Pancreas (tissue), 10 donors: ENCODE data around the gene SORCS2. TPM values are rescaled to one million over a fixed set of nuclear protein-coding genes. Genes with fewer than 3 reads are reported as not detected.
A peak's percentile ranks its signal among the peaks of the same experiment; 100 is the strongest.

Source experiments
- ATAC-seq, 4 donors: fragments of 200-7000 bp; cut with Tn5 transposase; one replicate each; pipeline versions ENCODE4 v1.8.0 to v1.9.1; 2020; ENCODE audit warnings: mild to moderate bottlenecking in 4 of 4, moderate library complexity in 4 of 4
- DNase-seq, 6 donors: peaks; one replicate each; pipeline ENCODE4 v3.0.0-alpha.2; 2020
- FAIRE-seq: peaks from 2 replicates; lab custom pipeline; 2012; peaks lifted over from hg19 to GRCh38; lab: Jason Lieb, UNC
- H3K27ac ChIP-seq, 4 donors: fragments of 200-600 bp; sonication (generic); 1 replicate in 3 of 4; 2 replicates in 1 of 4; pipeline versions ENCODE4 v1.5.0 to v1.8.0; 2020
- H3K27me3 ChIP-seq, 4 donors: fragments of 200-600 bp; one replicate each; pipeline ENCODE4 v1.8.0; 2021
- H3K36me3 ChIP-seq, 3 donors: fragments of 200-600 bp; sonication (generic) in 1 of 3; one replicate each; pipeline versions ENCODE4 v1.5.0 to v1.8.0; 2020 to 2021
- H3K4me1 ChIP-seq, 3 donors: fragments of 200-600 bp; one replicate each; pipeline ENCODE4 v1.8.0; 2021
- H3K4me3 ChIP-seq, 4 donors: fragments of 200-600 bp; sonication (generic) in 2 of 4; one replicate each; pipeline versions ENCODE4 v1.5.0 to v1.8.0; 2020 to 2021
- H3K9me3 ChIP-seq, 4 donors: fragments of 200-600 bp; one replicate each; pipeline ENCODE4 v1.8.0; 2021
- WGBS, 2 donors: extraction: QIAGEN DNeasy Blood & Tissue Kit; methylation state at CpG; one replicate each; pipeline ENCODE4 v1.1.7; 2013; 5-methylcytosine and 5-hydroxymethylcytosine counted together
- intact Hi-C, 3 donors: fragments of 100-400 bp; cut with DNase I; formaldehyde crosslinking; loops; one replicate each; pipeline versions ENCODE4 v1.11.1 to v1.14.2; 2022
- polyA plus RNA-seq, 2 donors: library from polyadenylated mRNA; stranded (reverse); fragments of 200-250 nt; gene quantifications; one replicate each; pipeline ENCODE4 v1.2.3, GENCODE V29; 2013
- total RNA-seq, 6 donors: library from RNA; stranded (reverse); fragmentation: NEBNext Ultra II Directional in 4 of 6; extraction: Animal tissue kit (Norgen Biotek cat#: 25700) in 4 of 6; gene quantifications; one replicate each; pipeline versions ENCODE4 v1.2.1 to v1.2.4, GENCODE V29; 2021 to 2023
- TF ChIP-seq, protein P1 (sequence below), 4 donors: fragments of 200-600 bp; sonication (generic) in 3 of 4; IDR thresholded peaks; one replicate each; pipeline versions ENCODE4 v1.5.0 to v1.8.0; 2021; ENCODE audit warnings: antibody characterized with exemption in 4 of 4
- donor health status: healthy with polysubstance abuse.
- donor health status: DM: no; HTN: no; CAD: no; lungs with moderate emphysema.
- donor health status: DM: no; HTN: no; CAD: no.
- donor health status: control.
- donor health status: control.
- donor health status: Bipolar disorder and iron deficiency.
- donor health status: DM: yes; HTN: yes; CAD: no.
- donor health status: DM: no; HTN: no; CAD: no.
- donor health status: DM: no; HTN: no; CAD: no.
- donor health status: DM: yes; HTN: yes; CAD: no.

SORCS2 gene
- total and polyA plus RNA-seq, 8 donors: 0.14 to 1.7 (median 0.42) TPM

DNA sequence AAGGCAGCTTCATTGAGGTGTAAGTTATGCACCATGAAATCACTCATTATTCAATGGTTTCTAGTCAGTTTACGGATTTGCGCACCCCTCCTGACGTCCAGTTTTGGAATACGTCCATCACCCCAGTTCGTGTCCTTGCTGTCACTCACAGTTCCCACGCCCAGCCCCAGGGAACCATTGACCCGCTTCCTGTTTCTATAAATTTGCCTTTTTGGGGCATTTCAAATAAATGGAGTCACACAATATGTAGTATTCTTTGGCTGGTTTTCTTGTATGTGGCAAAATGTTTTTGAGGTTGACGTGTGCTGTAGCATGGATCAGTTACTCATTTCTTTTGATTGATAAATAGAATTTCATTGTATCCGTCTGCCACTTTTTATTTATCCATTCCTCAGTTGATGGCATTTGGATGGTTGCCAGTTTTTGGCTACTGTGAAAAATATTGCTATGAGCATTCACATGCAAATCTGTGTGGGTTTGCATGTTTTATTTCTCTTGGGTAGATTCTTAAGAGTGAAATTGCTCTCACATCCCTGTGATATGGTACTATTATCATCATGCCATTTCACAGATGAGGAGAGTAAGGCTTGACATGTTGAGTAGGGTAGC is 18.4 kb upstream of the SORCS2 start:
- Histone ChIP-seq H3K36me3 (no peaks in the 10 kb centered on the region), H3K4me3 (no peak overlapping the region), H3K27me3 (no peaks in the 10 kb centered on the region), H3K9me3 (no peaks in the 10 kb centered on the region), H3K4me1 (no peaks in the 10 kb centered on the region), H3K27ac (no peak overlapping the region)
- TF ChIP-seq, protein P1, sequence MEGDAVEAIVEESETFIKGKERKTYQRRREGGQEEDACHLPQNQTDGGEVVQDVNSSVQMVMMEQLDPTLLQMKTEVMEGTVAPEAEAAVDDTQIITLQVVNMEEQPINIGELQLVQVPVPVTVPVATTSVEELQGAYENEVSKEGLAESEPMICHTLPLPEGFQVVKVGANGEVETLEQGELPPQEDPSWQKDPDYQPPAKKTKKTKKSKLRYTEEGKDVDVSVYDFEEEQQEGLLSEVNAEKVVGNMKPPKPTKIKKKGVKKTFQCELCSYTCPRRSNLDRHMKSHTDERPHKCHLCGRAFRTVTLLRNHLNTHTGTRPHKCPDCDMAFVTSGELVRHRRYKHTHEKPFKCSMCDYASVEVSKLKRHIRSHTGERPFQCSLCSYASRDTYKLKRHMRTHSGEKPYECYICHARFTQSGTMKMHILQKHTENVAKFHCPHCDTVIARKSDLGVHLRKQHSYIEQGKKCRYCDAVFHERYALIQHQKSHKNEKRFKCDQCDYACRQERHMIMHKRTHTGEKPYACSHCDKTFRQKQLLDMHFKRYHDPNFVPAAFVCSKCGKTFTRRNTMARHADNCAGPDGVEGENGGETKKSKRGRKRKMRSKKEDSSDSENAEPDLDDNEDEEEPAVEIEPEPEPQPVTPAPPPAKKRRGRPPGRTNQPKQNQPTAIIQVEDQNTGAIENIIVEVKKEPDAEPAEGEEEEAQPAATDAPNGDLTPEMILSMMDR (IDR thresholded peaks at IDR 0.05): no peak
- no peak for FAIRE-seq
- intact Hi-C loops: no loop called here
- peak in 2 of 6 donors; percentile 1 to 13 for DNase-seq
- no peak for ATAC-seq
- 63 to 72% methylated on average over 9 of the region's 9 CpGs for WGBS, 2 donors

- DNase-seq (no peak), ATAC-seq (no peak), FAIRE-seq (no peak)
- no peak overlapping the region for H3K4me3 ChIP-seq
- 93 to 95% methylated on average over 1 of the region's 1 CpG for WGBS, 2 donors
- no peaks in the 10 kb centered on the region for H3K9me3 ChIP-seq
- no peaks in the 10 kb centered on the region for H3K36me3 ChIP-seq
- no peak overlapping the region for H3K27ac ChIP-seq
- no peaks in the 10 kb centered on the region for H3K4me1 ChIP-seq
- TF ChIP-seq, protein P1 (IDR thresholded peaks at IDR 0.05): no peak
- H3K27me3 ChIP-seq: no peaks in the 10 kb centered on the region
- intact Hi-C loops: no loop called here
Measured at GRCh38 chr4:7179158-7179557, 13.2 kb upstream of the SORCS2 start.

- peak in 1 of 6 donors; percentile 4 for DNase-seq
Measured at GRCh38 chr4:7180938-7181337, 11.4 kb upstream of the SORCS2 start.

DNA sequence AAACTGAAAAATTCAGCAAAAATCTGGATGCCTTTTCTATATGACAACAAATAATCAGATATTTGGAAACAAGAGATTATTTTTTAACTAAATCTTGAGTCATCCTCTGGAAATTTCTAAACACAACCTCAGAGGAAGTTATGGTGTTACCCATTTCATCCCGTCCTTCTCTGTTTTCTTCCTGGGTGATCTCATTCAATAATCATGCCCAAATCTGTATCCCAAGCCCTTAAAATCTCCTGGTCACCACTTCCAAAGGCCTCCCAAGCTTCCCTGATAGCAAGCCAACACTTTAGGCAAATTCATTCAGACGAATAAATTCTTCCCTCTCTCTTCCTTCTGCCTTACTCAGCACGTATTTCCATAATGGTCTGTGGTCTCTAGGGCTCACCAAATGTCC is 9.7 kb upstream of the SORCS2 start:
- FAIRE-seq: no peak
- 85 to 87% methylated on average over 3 of the region's 3 CpGs for WGBS, 2 donors
- H3K9me3 ChIP-seq: no peaks in the 10 kb centered on the region

More at GRCh38 chr4:7180938-7181337, 11.4 kb upstream of the SORCS2 start:
- Histone ChIP-seq H3K9me3 (no peaks in the 10 kb centered on the region), H3K27me3 (no peaks in the 10 kb centered on the region), H3K27ac (no peak overlapping the region), H3K4me3 (no peak overlapping the region), H3K4me1 (no peaks in the 10 kb centered on the region), H3K36me3 (no peaks in the 10 kb centered on the region)
- WGBS, 2 donors: 71 to 80% methylated on average over 4 of the region's 4 CpGs
- TF ChIP-seq, protein P1 (IDR thresholded peaks at IDR 0.05): no peak
- ATAC-seq: no peak
- intact Hi-C loops: no loop called here
- FAIRE-seq: no peak

GRCh38 chr4:7183161-7183560 is 9.2 kb upstream of the SORCS2 start:
- ATAC-seq: no peak
- peaks cover 0 to 3% (median 0%) of the 10 kb centered on the region in 4 donors for H3K27me3 ChIP-seq
- 63 to 72% methylated on average over 4 of the region's 4 CpGs for WGBS, 2 donors
- H3K36me3 ChIP-seq: no peaks in the 10 kb centered on the region
- TF ChIP-seq, protein P1 (IDR thresholded peaks at IDR 0.05): no peak
- H3K4me1 ChIP-seq: no peaks in the 10 kb centered on the region
- peak in 1 of 6 donors; percentile 2 for DNase-seq
- no peak for FAIRE-seq
- no peak overlapping the region for H3K4me3 ChIP-seq
- no peak overlapping the region for H3K27ac ChIP-seq
- intact Hi-C loops: no loop called here
- H3K9me3 ChIP-seq: no peaks in the 10 kb centered on the region

More for the DNA sequence above, 9.7 kb upstream of the SORCS2 start:
- Histone ChIP-seq H3K27ac (no peak overlapping the region), H3K36me3 (no peaks in the 10 kb centered on the region), H3K4me3 (no peak overlapping the region), H3K4me1 (no peaks in the 10 kb centered on the region), H3K27me3 (peaks cover 0 to under 1% (median 0%) of the 10 kb centered on the region in 4 donors)
- intact Hi-C loops: no loop called here
- TF ChIP-seq, protein P1 (IDR thresholded peaks at IDR 0.05): no peak
- ATAC-seq: no peak
- no peak for DNase-seq
